GM18519 (cell line): ENCODE data around the gene TCP11.

Source experiments
- ATAC-seq: cut with Tn5 transposase; IDR thresholded peaks from one replicate; pipeline ENCODE4 v1.9.1; 2021; ENCODE audit warnings: mild to moderate bottlenecking, moderate library complexity; ENCODE audit not compliant: unreplicated experiment, low FRiP score

The TCP11 gene

GRCh38 chr6:35096129-35096862 is 44.8 kb downstream of the TCP11 start:
- no peak for ATAC-seq

DNA sequence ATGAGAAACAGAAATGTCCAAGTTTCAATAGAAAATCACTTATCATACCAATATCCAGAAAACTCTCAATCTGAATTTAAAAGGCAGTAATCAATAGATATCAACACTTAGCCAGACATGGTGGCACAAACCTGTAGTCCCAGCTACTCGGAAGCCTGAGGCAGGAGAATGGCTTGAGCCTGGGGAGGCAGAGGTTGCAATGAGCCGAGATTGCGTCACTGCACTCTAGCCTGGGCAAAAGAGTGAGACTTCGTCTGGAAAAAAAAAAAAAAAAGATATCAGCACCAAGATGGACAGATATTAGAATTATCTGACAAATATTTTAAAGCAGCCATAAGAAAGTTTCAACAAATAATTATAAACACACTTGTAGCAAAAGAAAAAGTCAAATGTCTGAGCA is 47.0 kb downstream of the TCP11 start:
- ATAC-seq = no peak

DNA sequence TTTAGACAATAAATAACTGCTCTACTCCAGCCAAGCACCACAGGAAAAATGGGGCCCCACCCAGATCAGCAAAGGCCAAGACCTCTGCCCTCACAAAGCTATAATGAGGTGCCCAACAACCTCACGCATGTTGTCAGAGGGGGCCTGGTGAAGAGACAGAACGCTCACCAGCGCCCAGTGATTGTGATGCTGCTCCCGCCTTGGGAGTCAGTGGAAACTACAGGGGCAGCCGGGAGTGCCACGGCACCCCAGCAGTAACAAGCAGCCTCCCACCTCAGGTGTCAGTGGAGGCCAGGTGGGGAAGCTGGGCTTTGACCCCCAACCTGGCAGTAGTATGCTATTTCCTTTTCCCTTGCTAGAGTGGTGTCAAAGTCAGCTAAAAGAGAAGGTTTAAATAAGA is 47.4 kb downstream of the TCP11 start:
- no peak for ATAC-seq

DNA sequence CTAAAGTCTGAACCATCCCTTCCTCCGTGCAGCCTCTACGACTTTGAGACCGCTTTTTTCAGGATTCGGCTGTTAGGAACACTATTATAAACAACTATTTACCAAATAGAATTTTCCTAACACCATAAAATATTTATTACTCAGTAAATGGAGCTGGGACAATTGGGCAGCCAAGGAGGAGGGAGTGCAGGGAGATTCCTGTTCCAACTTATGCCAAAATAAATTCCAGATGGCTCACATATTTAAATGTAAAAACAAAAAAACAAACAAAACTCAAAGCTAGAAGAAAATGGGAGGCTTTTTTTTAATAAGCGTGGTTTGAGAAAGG is 48.1 kb downstream of the TCP11 start:
- no peak for ATAC-seq

- ATAC-seq = no peak
Observed at GRCh38 chr6:35092362-35093117, 48.6 kb downstream of the TCP11 start.

GRCh38 chr6:35091346-35092083 is 49.6 kb downstream of the TCP11 start:
- no peak for ATAC-seq

DNA sequence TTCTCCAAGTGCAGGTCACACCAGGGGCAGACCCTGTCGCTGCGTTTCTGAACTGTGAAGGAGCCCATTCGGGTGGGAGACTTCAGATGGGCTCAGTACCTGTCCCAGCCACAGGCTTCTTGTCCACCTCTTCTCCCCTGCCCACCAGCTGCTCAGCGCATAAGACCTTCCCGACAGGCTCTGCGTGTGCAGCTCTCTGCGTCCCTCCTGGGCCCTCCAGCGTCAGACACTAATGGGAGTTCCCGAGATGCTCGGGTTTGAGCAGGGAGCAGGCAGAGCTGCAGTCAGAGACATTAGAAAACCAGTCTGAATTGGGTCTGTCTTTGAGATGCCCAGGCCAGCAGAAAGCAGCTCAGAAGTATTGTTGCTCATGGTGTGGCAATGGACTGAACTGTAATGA is 50.4 kb downstream of the TCP11 start:
- ATAC-seq = no peak

DNA sequence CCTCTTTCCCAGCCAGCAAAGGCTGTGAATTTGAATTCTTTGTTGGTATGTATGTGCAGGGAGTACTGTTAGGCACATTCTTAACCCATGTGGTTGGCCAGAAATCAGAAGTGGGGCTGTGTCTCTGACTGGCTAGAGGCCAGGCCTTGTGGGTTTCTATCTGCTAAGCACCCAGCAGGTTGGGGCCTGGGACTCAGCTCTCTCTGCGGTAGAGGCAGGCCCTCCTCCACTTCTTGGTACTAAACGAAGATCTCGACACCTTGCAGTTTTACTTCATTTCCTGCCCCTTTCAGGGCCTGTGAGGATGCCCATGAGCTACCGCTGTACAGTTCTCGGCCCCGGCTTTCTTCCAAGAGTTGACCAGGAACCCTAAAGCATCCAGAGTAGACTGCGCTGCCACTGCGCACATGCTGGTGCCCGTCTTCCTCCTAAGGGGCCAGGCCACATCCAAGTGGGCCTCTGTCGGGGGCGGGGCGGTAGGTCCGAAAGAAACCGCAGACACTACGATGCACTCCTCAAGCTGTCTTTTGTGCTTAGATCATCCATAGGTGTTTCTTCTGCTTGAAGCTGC is 51.1 kb downstream of the TCP11 start:
- no peak for ATAC-seq

GRCh38 chr6:35089216-35089934 is 51.8 kb downstream of the TCP11 start:
- no peak for ATAC-seq

GRCh38 chr6:35088281-35089215 is 52.6 kb downstream of the TCP11 start:
- ATAC-seq = no peak

- ATAC-seq = no peak
Observed at GRCh38 chr6:35087361-35088280, 53.5 kb downstream of the TCP11 start.

- ATAC-seq = no peak
Observed at GRCh38 chr6:35086636-35087360, 54.3 kb downstream of the TCP11 start.

GRCh38 chr6:35086282-35086632 is 54.9 kb downstream of the TCP11 start:
- no peak for ATAC-seq

GRCh38 chr6:35085359-35086281 is 55.5 kb downstream of the TCP11 start:
- no peak for ATAC-seq

- no peak for ATAC-seq
Observed at GRCh38 chr6:35084511-35085203, 56.5 kb downstream of the TCP11 start.

- no peak for ATAC-seq
Observed at GRCh38 chr6:35084041-35084491, 57.1 kb downstream of the TCP11 start.
